Stimulated activated CD4-positive, alpha-beta T cell treated with anti-CD3 and anti-CD28 coated beads, Interleukin-15, amount 100 ng/mL, for 1 hour (primary cell): ENCODE data around the gene PDGFB.

ENCODE experiments used
- DNase-seq, 2 donors: peaks; one replicate each; pipeline ENCODE4 v3.0.0-alpha.2; 2020; ENCODE audit warnings: low read depth in 1 of 2, low spot score in 1 of 2

The PDGFB gene

DNA sequence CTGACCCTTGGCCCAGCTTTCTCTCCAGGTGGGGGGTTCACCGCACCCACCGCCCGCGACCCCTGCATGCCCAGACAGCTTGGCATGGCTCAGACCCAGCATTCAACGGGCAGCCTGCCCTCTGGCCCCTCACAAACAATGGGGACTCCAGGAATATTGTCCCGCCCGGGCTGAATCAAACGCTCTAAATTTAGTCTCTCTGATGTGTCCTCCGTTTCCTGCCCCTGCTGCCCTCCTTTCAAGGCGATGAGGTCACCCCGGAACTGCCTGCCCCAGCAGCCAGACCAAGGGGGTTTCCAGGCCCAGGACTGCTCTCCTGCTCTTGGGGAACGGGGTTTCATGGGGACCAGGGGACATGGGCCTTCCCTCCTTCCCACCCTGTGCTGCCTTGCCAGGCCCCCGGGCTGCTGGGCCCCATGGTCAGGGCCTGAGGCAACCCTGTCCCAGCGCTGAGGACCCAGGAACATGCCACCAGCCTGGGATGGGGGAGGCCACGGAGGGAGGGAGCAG, 10.1 kb upstream of the PDGFB start:
- peak in 1 of 2 donors; percentile 20 for DNase-seq

GRCh38 chr22:39254122-39254521, 9.3 kb upstream of the PDGFB start:
- no peak for DNase-seq

DNA sequence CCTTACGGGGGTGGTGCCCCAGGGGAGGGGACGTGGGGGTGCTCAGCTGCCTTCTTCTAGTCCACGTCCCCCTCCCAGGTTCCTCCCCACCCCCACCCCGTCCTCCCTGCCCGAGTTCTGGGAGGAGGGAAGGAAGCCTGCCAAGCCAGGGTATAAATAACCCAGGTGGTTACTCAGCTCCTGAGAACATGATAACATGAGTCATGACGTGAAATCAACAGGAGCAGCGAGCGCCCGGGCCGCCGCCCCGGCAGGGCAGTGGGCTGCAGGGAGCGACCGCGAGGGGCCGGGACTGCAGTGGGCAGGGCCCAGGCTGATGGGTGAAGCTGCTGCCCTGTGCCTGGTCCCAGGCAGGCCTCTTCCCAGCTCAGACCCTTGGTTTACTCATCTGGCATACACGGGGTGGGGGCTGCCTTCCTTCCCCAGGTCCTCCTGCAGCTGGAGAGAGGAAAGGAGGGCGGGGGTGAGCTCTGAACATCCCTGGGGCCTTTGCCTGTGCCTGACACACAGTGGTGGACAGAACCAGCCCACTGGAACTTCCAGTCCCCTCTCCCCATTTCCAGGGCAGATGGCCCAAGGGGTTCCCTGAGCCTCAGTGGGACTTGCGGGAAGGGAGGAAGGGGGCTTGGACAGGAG, 8.8 kb upstream of the PDGFB start:
- DNase-seq, result no peak

GRCh38 chr22:39252461-39253434, 8.0 kb upstream of the PDGFB start:
- DNase-seq, result no peak

GRCh38 chr22:39251762-39252460, 7.1 kb upstream of the PDGFB start:
- no peak for DNase-seq

GRCh38 chr22:39250838-39251237, 6.1 kb upstream of the PDGFB start:
- DNase-seq, result no peak

DNA sequence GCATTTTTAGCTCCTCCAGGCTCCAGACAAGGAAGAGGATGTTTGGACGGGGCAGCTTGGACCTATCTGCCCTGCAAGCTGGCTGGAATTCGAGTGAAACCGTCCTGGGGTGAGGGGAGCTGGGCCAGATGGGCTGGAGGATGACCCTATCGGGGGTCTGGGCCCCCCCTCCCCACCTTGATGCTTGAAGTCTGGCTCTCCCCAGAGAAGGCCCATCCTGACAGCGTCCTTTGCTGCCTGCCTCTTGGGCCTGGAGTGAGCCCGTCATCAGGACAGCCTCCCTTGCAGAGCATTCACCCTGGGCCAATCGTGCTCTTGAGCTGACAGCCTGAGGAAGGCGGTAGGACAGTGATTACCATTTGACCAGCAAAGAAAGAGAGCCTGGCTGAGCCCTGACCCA, 5.3 kb upstream of the PDGFB start:
- no peak for DNase-seq

DNA sequence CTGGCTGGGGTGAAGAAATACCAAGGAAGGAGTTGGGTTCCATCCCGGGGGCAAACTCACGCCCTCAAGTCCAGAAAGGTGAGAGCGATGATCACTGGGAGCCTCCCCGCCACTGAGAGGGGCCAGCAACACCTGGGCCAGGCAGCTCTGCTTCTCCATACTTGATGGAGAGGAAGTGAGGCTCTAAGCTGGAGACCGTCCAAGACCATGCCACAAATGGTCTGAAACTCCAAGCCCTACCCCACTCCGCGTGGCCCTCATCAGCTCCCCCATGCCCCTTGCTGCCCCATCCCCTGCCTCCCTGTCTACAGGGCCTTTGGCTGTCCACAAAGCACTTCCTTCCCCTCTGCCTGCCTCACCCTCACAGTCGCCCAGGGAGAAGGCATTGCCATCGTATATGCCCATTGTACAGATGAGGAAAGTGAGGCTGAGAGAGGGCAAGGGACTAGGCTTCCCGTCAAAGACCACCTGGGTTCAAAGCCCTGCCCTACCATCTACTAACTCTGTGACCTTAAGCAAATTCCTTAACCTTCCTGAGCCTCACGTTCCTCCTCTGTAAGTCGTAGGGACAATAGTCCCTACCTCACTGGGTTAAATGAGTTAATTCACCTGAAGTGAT, 4.4 kb upstream of the PDGFB start:
- no peak for DNase-seq

GRCh38 chr22:39248254-39248653, 3.5 kb upstream of the PDGFB start:
- no peak for DNase-seq

- no peak for DNase-seq
Observed at GRCh38 chr22:39247361-39247760, 2.6 kb upstream of the PDGFB start.

- DNase-seq, result no peak
Observed at GRCh38 chr22:39246690-39247332, 2.0 kb upstream of the PDGFB start.

- DNase-seq, result no peak
Observed at GRCh38 chr22:39246217-39246616, 1.4 kb upstream of the PDGFB start.

DNA sequence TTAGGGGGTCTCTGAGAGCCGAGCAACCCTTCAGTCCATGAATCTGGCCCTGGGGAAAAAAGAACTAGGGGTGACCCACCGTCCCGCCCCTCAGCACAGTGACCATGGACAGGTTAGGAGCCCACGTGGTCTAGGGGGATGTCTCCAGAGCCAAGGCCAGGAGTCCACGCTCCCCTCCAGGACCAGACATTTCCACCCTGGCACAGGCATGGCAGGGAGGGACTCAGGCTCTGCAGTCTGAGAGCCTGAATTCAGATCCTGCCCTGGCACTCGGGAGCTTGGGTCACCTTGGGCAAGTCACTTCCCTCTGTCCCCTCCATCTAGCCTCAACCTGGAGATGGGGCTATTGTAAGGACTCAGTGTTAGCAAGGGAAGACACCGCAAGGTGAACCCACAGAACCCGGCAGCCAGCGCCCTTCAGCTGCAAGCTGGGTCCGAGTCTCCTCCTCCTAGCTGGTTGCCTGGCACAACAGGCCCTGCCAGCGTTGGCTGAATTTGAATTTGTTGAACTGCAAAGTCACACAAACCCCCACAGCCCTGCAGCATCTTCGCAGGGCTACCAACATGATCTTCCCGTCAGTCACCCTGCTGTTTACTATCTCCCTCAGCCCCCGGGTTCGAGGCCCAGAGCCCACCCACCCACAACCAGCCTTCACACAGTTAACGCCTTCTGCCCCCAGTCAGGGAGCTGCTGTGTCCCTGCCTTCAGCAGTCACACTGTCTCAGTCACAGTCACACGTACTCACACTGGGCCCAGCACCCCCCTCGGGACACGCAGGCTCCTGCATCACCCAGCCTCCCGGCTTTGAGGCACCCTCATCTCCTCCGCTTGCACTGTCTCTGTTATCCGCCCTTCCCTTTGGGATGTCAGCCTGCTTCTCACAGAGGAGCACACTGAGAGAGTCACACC, 603 bp upstream of the PDGFB start:
- DNase-seq, result no peak

DNA sequence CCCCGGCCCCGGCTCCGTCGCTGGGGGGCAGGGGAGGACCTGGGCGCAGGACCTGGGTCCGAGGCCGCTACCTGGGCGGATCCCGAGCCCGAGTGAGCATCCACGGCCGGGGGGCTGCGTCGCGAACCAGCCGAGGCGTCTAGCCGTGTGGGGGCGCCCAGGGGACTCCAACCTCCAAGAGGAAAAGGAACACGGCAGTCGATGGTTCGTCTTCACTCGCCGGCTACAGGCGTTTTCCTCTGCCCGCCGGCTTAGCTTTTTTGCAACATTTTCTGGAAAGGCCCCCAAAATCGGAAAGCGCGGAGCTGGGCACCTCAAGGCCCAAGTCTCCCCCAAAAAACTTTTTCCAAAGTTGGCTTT, 666 bp downstream of the PDGFB start:
- no peak for DNase-seq

DNA sequence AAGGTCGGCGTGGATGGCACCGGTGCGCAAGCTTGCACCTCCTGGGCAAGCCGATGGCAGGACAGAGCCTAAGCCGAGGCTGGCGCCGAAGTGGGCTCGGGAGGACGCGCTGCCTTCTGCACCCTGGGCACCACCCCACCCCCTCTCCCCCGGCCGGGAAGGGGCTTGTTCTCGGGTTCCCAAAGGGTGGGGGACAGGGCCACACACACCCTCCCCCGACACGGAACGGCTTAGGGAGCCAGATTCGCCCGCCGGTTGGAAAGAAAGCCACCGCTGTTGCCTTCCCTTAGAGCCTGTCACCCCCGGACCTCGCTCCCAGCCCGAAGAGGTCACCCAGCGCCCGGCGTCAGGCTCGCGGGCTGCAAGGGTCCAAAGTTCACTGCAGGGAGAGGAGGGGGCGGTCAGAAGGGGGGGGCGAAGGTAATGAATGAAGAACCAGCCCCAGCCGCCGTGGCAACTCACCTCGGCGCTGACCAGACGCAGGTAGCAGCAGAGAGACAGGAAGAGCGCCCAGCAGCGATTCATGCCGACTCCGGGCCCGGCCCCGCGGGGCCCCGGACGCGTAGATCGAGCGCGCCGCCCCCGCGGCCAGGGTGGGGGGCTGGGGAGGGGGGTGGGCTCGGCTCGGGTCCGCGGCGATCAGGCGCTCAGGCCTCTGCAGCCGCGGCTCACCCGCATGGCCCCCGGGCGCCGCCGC, 1.2 kb downstream of the PDGFB start:
- no peak for DNase-seq

DNA sequence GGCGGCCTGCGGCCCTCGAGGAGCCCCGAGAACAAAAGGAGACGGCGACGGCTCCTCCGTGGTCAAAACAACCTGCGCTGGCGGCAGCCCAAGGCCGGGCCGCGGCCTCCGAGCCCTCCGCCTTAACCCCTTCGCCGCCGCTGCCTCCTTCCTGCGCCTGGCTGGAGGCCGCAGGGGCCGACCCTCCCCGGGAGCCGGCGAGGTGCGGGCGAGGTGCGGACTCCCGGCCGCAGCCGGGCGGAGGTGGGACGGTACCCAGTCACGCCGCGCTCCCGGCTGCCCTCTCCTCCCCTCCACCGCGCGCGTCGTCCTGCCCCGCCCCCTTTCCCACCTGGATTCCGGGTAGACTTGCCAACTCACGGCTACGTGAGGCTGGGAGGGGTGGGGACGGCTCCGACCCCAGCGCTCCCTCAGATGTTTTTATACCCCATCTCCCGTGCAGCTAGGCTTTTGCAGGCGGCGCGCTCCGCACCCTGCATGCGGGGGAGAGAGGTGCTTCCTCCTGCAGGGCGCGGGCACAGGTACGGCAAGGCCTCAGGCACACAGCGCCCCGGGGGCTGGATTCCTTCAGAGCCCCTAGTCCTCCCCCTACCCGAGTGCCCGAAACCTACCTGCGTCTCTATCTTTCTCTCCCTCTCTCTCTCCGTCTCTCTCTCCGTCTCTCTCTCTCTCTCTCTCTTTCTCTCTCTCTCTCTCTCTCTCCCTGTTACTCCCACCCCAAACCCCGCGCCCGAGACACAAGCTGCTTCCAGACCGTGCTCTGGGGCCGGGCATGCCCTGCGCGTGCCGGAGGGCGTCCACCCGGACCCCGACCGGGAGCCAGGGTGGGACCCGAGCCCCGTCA, 2.0 kb downstream of the PDGFB start:
- no peak for DNase-seq

DNA sequence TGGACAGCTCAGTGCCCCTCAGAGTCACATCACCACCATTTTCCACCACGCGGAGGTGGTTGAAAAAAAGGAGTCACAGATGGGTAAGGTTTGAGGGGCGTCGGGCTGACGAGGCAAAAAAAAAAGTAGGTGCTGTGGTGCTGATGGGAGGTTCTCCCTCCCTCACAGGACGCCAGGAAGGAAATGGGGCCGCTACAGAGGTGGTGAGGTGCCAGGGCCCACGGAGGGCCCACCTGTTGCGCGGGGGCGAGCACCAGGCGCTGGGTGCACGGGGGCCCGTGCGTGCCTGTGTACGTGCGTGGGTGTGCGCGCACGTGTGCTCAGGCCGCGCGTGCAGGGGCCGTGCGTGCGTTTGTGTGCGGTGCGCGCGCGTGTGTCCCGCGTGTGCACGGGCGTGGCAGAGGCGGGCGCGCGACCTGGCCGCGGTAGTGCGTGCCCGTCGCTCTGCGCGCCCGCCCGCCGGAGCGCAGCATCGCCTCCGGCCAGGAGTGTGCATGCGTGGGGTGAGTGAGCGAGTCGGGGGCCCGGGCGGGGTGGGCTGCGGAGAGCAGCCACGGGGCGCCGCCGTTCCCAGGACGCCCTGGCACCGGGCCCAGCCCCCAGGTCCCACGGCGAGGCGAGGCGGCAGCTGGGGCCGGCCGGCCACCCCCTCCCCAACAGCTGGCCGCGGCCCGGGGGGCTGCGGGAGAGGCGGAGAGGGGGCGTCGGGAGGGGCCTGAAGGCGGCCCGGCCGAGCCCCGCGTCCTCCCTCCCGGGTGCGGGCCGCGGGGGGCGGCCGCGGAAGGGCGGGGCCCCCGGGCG, 2.8 kb downstream of the PDGFB start:
- DNase-seq, result peak in 1 of 2 donors; percentile 35
